IPS-11a (cell line): ENCODE measurements around the gene ZG16.
"Not testable (repeated sequence)": the region's sequence is repeated elsewhere in the genome, so short reads cannot be mapped to it uniquely, and the experiment has no call there.

Experiments used
- H3K4me3 ChIP-seq: one replicate; pipeline ENCODE4 v1.5.1; 2013; ENCODE audit warnings: low read depth, low read length, control low read depth

Gene ZG16, protein sequence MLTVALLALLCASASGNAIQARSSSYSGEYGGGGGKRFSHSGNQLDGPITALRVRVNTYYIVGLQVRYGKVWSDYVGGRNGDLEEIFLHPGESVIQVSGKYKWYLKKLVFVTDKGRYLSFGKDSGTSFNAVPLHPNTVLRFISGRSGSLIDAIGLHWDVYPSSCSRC

DNA sequence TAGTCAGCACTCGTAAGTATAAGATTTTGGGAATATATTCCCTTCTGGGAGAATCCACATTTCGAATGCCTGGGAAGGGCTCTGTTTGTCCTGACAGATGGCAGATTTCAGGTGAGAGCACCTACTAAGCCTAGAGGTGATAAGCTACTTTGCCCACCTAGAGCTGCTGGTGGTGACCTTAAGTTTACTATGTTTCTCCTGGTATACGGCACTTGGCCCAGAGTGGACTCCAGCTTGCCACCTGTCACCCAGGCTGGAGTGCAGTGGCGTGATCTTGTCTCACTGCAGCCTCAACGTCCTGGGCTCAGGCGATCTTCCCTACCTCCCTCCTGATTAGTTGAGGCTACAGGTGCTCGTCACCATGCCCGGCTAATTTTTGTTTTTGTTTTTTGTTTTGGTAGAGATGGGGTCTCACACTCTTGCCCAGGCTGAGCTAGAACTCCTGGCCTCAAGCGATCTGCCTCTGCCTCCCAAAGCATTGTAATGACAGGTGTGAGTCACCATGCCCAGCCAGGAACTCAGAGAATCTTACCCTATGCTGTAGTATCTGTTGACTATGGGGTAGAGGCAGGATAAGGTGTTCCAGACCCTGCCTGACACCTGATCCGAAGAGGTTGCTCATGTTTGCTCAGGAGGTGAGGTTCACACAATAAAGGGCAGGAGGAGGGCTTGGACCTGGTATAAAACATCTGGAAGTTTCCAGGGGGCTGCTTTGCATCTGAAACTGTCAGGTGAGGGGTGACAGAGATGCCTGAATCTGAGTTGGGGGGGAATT is at the start of gene ZG16:
Gene ZG16 (plus strand): TSS at position 681 of the 775 bp plus-strand sequence. CDS start 1,011 bp downstream, outside the sequence.
- H3K4me3 ChIP-seq, result no peak within 1 kb of the TSS

DNA sequence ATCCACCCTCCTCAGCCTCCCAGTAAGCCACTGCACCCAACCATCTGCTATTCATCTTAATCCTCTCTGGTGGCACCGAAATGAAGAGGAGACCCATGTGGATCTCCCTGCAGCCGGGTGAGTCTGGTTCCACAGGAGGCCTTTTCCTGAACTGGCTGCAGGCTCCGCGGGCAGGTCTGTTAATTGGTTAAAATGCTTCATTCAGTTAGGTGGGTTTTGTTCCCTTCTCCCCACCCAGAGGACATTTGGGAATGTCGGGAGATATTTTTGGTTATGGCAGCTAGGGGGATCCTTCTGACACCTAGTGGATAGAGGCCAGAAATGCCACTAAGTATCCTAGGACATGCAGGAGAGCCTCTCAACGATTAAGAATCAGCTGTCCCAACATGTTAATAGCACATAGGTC is 48.9 kb upstream of the ZG16 start:
- H3K4me3 ChIP-seq, result no peak overlapping the region

DNA sequence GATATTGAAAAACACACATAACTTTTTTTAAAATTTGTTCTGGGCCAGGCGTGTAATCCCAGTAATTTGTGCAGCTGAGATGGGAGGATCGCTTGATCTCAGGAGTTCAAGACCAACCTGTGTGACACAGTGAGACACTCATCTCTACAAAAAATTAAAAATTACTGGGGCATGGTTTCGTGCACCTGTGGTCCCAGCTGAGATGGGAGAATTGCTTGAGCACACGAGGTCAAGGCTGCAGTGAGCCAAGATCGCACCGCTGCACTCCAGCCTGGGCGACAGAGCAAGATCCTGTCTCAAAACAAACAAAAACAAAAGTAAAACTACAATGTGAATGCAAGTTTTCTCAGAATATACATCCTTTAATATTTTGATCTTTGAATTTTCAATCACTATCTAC is 47.4 kb upstream of the ZG16 start:
- no peak overlapping the region for H3K4me3 ChIP-seq

DNA sequence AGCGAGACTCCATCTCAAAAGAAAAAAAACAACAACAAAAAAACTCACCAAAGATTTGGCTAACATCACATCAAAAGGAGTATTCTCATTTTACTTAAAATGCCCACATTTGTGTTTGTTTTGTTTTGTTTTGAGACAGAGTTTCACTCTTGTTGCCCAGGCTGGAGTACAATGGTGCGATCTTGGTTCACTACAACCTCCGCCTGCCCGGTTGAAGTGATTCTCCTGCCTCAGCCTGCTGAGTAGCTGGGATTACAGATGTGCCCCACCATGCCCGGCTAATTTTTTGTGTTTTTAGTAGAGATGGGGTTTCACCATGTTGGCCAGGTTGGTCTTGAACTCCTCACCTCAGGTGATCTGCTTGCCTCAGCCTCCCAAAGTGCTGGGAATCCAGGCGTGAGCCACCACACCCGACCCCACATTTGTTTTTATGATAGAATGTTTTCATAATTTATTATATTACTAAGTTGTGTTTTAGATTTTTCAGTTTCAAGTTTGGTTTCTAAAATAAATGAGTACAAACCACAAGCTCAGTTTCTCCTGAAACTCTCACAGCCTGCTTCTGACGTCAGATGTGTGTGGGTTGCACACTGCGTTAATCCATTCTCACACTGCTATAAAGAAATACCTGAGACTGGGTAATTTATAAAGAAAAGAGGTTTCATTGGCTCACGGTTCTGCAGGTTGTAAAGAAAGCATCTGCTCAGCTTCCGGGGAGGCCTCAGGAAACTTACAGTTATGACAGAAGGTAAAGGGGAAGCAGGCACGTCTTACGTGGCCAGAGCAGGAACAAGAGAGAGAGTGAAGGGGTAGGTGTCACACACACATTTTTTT is 46.1 kb upstream of the ZG16 start:
- not testable (repeated sequence) for H3K4me3 ChIP-seq

DNA sequence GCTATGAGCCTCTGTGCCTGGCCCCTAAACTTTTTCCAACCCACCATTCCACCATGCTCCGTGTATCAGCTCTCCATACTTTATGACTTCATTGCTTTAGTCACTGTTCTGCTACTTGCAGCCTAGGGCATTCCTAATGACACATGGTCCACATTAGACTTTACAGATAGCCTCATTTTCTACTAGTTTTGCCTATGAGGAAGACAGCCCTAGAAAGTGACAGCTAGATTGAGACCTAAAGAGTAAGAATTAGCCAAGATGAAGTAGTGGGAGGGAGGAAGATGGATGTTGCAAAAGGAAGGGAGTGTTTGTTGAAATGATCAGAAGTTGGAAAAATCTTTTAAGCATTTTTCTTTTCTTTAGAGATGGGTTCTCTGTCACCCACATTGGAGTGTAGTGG is 43.3 kb upstream of the ZG16 start:
- no peak overlapping the region for H3K4me3 ChIP-seq

DNA sequence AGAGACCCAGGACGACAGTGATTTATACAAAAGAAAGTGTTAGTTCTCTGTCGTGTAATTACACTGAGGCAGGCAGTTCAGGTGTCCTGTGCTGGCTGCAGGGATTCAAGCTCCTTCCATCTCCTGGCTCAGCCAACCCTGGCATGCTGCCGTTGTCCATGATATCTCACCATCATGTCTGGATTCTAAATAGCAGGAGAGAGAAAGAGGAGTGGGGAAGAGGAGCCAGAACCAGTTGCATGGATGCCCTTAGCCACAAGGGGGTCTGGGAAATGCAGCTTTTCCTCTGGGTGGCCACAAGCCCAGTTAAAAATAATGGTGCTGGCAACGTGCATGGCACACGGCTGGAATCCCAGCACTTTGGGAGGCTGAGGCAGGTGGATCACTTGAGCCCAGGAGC is 41.9 kb upstream of the ZG16 start:
- no peak overlapping the region for H3K4me3 ChIP-seq

DNA sequence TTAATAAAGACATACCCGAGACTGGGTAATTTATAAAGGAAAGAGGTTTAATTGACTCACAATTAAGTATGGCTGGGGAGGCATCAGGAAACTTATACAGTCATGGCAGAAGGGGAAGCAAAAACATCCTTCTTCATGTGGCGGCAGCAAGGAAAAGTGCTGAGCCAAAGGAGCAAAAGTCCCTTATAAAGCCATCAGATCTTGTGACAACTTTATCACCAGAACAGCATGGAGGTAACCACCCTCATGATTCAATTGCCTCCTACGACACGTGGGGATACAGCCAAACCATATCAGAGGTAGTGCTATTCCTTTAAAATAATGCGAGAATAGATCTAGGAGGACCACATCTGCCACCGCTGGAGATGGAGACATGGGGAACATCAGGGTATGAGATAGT is 41.3 kb upstream of the ZG16 start:
- H3K4me3 ChIP-seq, result no peak overlapping the region

DNA sequence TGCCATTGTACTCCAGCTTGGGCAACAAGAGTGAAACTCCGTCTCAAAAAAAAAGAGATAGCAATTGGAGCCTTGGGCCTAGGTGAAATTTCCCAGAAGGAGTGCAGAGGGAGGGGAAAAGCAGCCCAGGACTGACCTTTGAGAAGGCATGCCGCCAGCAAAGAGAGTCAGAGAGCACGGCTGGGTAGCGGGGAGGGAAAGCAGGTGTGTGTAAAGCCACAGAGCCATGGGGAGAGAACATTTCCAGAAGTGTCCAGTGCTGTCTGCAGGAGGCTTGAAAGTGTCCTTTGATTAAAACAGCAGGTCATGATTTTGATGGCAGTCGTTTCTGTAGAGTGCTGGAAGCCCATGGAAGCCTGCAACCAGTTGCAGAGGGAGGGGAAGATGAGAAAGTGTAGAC is 40.3 kb upstream of the ZG16 start:
- H3K4me3 ChIP-seq, result no peak overlapping the region

DNA sequence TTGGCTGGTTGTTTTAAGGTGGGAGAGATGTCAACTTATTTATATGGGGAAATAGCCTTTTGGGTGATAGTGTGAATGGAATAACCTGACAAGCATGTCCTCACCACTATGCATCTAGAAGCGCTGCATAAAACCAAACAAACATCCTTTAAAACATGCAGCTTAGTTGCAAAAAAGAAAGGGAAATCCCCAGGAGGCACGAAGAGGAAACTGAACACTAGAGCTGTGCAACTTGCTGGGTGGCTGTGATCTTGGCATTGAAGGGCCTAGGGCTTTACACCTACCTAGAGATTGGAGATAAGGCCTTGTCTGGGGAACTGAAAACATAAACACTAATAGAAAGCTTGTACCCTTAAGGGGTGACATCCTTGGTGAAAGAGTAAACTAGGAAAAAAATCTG is 39.5 kb upstream of the ZG16 start:
- no peak overlapping the region for H3K4me3 ChIP-seq

DNA sequence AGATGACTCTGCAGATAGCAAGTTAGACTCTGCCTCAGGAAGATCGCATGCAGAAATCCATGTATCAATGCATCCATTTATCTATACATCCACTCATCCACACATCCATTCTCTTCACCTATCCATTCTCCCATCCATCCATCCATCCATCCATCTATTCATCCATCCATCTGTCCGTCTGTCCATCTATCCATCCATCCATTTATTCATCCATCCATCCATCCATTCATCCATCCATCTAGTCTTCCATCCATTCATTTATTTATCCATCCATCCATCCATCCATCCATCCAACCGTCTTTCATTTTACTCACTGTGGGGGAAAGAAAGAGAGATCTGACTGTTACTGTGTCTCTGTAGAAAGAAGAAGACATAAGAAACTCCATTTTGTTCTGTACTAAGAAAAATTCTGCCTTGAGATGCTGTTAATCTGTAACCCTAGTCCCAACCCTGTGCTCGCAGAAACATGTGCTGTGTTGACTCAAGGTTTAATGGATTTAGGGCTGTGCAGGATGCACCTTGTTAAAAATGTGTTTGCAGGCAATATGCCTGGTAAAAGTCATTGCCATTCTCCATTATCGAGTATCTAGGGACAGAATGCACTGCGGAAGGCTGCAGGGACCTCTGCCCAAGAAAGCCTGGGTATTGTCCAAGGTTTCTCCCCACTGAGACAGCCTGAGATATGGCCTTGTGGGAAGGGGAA is 38.0 kb upstream of the ZG16 start:
- H3K4me3 ChIP-seq, result not testable (repeated sequence)

DNA sequence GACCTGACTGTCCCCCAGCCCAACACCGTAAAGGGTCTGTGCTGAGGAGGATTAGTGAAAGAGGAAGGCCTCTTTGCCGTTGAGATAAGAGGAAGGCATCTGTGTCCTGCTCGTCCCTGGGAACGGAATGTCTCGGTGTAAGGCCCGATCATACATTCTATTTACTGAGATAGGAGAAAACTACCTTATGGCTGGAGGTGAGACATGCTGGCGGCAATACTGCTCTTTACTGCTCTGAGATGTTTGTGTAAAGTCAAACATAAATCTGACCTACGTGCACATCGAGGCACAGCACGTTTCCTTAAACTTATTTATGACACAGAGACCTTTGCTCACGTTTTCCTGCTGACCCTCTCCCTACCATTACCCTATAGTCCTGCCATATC is 37.4 kb upstream of the ZG16 start:
- not testable (repeated sequence) for H3K4me3 ChIP-seq

DNA sequence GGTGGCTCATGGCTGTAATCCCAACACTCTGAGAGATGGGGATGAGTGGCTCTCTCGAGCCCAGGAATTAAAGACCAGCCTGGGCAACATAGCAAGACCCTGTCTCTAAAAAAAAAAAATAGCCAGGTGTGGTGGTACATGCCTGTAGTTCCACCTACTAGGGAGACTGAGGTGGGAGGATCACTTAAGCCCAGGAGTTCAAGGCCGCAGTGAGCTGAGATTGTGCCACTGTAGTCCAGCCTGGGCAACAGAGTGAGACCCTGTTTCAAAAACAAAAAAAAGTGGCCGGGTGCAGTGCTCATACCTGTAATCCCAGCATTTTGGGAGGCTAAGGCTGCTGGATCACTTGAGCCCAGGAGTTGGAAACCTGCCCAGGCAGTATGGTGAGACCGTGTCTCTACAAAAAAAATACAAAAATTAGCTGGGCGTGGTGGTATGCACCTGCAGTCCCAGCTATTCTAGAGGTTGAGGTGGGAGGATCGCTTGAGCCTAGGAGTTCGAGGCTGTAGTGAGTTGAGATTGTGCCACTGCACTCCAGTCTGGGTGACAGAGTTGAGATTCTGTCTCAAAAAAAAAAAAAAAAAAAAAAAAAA is 35.3 kb upstream of the ZG16 start:
- H3K4me3 ChIP-seq, result no peak overlapping the region

DNA sequence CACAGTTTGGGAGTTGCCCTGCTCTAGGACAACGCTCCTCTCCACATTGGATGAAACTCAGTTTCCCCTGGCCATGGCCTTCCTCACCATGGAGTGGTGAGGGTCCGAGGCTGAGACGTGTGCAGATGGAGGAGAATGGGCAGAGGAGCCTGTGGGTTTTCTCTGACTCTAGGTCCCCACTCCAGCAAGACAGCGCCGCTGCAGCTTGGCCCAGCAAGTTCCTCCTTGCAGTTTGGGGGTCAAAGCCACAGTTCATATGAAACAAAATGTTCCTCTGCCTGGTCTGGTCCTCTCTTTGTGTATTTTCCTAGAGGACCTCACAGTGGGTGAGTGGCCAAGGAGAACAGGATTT is 34.6 kb upstream of the ZG16 start:
- no peak overlapping the region for H3K4me3 ChIP-seq

DNA sequence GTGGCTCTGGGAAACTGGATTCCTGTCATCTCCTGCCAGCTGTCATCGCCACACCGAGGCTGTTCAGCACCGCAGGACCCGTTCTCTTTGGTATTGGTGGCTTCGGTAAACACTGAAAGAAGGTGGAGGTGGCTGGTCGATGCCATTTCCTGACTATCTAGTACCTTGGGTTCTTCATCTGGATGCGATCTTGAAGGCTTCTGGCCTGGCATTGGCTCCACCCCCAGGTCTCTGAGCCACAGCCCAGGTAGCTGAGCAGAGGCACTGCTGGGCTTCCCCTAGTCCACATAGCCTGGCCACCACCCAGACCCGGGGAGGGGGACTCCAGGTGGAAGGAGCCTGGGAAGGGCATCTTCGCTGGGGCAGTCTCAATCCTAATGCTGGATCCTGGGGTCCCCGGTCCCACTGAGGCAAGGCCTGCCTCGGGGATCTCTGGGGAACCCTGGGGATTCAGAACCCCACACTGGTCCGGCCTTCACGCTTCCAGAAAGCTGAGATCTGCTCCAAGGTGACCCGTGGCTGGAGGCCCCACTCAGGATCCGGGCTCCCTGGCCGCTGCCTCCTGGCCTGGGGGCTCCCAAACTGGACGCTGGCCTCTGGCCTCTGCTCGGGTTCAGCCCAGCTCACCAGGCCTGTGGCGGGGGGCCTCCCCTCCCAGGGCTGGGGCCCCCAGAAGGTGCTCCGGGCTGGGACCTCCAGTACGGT is 34.1 kb upstream of the ZG16 start:
- no peak overlapping the region for H3K4me3 ChIP-seq

DNA sequence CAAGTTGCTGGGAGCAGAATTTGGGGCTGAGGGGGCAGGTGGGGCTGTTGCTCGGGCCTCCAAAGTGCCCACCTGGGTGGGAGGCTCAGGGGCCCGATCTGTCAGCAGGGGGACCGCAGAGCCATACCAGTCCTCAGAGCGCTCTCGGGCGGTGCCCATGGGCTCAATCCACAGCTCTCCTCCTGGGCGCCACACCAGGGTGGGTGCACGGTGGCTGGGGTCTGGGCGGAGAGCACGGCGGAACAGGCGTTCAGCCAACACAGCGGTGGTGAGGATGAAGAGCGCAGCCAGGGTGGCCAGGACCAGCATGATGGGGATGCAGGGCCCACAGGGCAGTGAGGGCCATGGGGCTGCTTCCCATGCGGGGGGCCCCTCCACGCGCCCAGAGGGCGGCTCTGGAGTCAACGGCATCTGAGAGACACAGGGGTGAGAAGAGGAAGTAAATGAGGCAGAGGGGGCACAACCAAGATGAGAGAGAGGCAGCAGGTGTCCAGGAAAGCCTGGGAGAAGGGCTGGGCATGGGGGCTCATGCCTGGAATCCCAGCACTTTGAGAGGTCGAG is 33.4 kb upstream of the ZG16 start:
- H3K4me3 ChIP-seq, result no peak overlapping the region

DNA sequence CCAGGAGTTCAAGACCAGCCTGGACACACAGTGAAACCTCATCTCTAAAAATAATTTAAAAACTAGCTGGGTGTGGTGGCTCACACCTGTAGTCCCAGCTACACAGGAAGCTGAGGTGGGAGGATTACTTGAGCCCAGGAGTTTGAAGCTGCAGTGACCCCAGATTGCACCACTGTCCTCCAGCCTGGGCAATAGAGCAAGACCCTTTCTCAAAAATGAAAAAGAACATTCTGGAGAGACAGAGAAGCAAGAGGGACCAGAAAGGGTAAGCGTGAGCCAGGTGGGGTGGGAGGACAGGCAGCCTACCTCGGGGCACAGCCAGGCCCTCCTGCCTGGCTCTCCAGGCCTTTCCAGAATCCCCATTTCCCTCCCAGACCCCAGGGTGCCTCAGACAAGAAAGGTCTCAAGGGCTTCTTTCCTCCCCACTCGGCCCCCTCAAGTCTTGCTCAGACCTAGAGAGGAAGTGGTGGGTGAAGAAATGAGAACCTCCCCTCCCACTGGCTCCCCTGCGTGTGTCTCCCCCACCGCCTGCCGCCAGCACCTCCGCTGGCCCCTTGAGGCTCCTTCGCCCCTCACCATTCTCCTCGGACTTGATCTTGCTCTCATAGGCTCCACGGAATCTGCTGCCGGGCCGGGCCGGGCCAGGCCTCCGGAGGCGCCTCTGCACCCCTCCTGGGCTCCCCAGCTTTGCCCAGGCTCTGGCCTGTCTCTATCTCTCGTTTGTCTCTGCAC is 32.8 kb upstream of the ZG16 start:
- no peak overlapping the region for H3K4me3 ChIP-seq

DNA sequence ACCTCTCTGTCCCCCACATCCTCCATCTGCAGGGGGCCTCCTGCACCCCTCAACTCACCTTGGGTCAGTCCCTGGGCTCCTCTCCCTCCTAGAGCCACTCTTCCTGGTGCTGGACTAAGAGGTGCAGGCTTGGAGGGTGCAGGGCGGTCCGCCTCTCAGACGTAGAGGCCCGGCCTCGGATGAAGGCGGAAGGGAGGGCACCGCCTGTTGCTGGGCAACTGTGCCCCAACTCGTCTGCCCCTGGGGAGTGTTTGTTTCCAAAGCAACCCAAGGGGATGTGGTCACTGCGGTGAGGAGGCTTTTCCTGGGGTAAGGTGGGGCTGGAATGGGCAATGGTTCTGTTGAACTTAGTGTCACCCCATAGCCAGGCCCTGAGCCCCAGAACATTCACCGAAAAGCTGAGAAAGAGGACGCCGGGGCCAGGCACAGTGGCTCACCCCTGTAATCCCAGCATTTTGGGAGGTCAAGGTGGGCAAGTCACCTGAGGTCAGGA is 32.2 kb upstream of the ZG16 start, which contains the start of gene C16orf54:
Gene C16orf54 (minus strand): TSS at position 138 of the 493 bp plus-strand sequence. CDS start 1,039 bp downstream, outside the sequence.
- no peak within 1 kb of the TSS for H3K4me3 ChIP-seq

DNA sequence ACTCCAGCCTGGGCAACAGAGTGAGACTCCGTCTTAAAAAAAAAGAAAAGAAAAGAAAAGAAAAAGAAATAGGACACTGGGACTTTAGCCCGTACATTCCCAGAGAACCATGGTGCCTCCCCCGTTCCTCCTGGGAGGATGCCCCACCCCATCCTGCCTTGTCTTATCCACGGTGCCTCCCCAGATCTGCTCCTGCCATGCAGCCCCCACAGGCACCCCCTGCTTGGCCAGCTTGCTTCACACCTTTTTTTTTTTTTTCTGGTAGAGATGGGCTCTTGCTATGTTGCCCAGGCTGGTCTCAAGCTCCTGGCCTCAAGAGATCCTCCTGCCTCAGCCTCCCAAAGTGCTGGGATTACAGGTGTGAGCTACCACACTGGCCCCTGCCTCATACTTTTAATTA is 31.5 kb upstream of the ZG16 start:
- H3K4me3 ChIP-seq, result not testable (repeated sequence)
